Stomach (tissue), 4 donors: Measurements from ENCODE around the gene MARCHF2.

ENCODE experiments used
- EP300 ChIP-seq: sonication (generic); formaldehyde crosslinking; IDR thresholded peaks from one replicate; pipeline ENCODE4 v1.6.1; 2017; ENCODE audit warnings: antibody characterized with exemption
- POLR2A ChIP-seq, 4 donors: fragments of 450-650 bp; IDR thresholded peaks; one replicate each; pipeline ENCODE4 v1.6.1; 2016; ENCODE audit warnings: antibody characterized with exemption in 4 of 4, control low read depth in 2 of 4, mild to moderate bottlenecking in 1 of 4, moderate library complexity in 1 of 4
- POLR2AphosphoS5 ChIP-seq, 3 donors: sonication (generic); formaldehyde crosslinking; IDR thresholded peaks; one replicate each; pipeline ENCODE4 v1.6.1; 2016; ENCODE audit warnings: antibody characterized with exemption in 3 of 3
- TF ChIP-seq, protein P1 (sequence below), 7 experiments: fragments of 450-650 bp in 4 of 7; fragments of 200-600 bp in 3 of 7; sonication (generic) in 3 of 7; IDR thresholded peaks; one replicate each; pipeline ENCODE4 v1.5.1; 2016 to 2019; ENCODE audit warnings: antibody characterized with exemption in 7 of 7, control low read depth in 2 of 7, mild to moderate bottlenecking in 1 of 7

DNA sequence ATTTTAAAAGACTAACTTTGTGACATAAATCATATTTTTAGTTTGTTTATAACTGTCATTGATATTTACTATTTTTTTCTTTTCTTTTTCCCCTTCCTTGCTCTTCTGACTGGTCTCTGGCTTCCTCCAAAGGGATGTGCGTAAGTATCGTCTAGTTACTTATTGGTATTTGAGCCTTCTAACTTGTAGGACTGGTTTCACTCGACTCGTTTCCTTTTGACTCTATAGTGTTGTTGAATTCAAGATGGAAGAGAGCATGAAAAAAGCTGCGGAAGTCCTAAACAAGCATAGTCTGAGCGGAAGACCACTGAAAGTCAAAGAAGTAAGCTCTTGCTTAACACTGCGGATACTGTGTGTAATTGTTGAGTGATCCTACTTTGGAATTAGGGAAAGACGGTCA lies 50.3 kb downstream of the MARCHF2 start:
- TF ChIP-seq, protein P1, sequence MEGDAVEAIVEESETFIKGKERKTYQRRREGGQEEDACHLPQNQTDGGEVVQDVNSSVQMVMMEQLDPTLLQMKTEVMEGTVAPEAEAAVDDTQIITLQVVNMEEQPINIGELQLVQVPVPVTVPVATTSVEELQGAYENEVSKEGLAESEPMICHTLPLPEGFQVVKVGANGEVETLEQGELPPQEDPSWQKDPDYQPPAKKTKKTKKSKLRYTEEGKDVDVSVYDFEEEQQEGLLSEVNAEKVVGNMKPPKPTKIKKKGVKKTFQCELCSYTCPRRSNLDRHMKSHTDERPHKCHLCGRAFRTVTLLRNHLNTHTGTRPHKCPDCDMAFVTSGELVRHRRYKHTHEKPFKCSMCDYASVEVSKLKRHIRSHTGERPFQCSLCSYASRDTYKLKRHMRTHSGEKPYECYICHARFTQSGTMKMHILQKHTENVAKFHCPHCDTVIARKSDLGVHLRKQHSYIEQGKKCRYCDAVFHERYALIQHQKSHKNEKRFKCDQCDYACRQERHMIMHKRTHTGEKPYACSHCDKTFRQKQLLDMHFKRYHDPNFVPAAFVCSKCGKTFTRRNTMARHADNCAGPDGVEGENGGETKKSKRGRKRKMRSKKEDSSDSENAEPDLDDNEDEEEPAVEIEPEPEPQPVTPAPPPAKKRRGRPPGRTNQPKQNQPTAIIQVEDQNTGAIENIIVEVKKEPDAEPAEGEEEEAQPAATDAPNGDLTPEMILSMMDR (IDR thresholded peaks at IDR 0.05): no peak
- TF ChIP-seq POLR2AphosphoS5 (IDR thresholded peaks at IDR 0.05) (no peak), POLR2A (IDR thresholded peaks at IDR 0.05) (no peak), EP300 (no peak)
